Aorta (tissue), 5 donors: ENCODE data around the gene TAX1BP3. TPM values are rescaled to one million over a fixed set of nuclear protein-coding genes. Genes with fewer than 3 reads are reported as not detected.

Experiments
- ATAC-seq: fragments of 200-7000 bp; cut with Tn5 transposase; one replicate; pipeline ENCODE4 v1.9.1; 2022; ENCODE audit warnings: moderate library complexity; ENCODE audit not compliant: low FRiP score
- DNase-seq, 2 donors: peaks; one replicate each; pipeline ENCODE4 v3.0.0-alpha.2; 2020
- H3K27ac ChIP-seq, 2 donors: one replicate each; pipeline ENCODE4 v1.5.1; 2013; ENCODE audit warnings: low read length in 2 of 2, mild to moderate bottlenecking in 2 of 2, moderate library complexity in 2 of 2, control low read depth in 1 of 2, inconsistent platforms in 1 of 2, low read depth in 1 of 2
- H3K27me3 ChIP-seq, 2 donors: one replicate each; pipeline ENCODE4 v1.6.1; 2013; ENCODE audit warnings: control low read depth in 1 of 2, low read length in 1 of 2, mild to moderate bottlenecking in 1 of 2, moderate library complexity in 1 of 2; ENCODE audit not compliant: insufficient read depth in 2 of 2, control insufficient read depth in 1 of 2
- H3K36me3 ChIP-seq, 2 donors: one replicate each; pipeline ENCODE4 v1.6.1; 2013; ENCODE audit warnings: control low read depth in 1 of 2, low read length in 1 of 2, mild to moderate bottlenecking in 1 of 2; ENCODE audit not compliant: insufficient read depth in 2 of 2, control insufficient read depth in 1 of 2
- H3K4me1 ChIP-seq, 2 donors: one replicate each; pipeline ENCODE4 v1.6.1; 2013; ENCODE audit warnings: low read length in 2 of 2, control low read depth in 1 of 2, mild to moderate bottlenecking in 1 of 2, moderate library complexity in 1 of 2; ENCODE audit not compliant: insufficient read depth in 2 of 2, control insufficient read depth in 1 of 2
- H3K4me3 ChIP-seq, 2 donors: one replicate each; pipeline ENCODE4 v1.5.1; 2013; ENCODE audit warnings: low read length in 2 of 2, control low read depth in 1 of 2, mild to moderate bottlenecking in 1 of 2
- H3K9me3 ChIP-seq: one replicate; pipeline ENCODE4 v1.6.1; 2013; ENCODE audit warnings: mild to moderate bottlenecking, low read length; ENCODE audit not compliant: control insufficient read depth
- WGBS, 2 donors: extraction: QIAGEN DNeasy Blood & Tissue Kit; methylation state at CpG; one replicate each; pipeline ENCODE4 v1.1.7; 2013; 5-methylcytosine and 5-hydroxymethylcytosine counted together
- intact Hi-C, 2 donors: fragments of 100-400 bp; cut with DNase I; formaldehyde crosslinking; loops; one replicate each; pipeline versions ENCODE4 v1.14.2 to v1.15.0; 2022
- polyA plus RNA-seq, 2 donors: library from polyadenylated mRNA; stranded (reverse); fragments of 200-250 nt; gene quantifications; one replicate each; pipeline ENCODE4 v1.2.3, GENCODE V29; 2013
- total RNA-seq, 2 donors: library from RNA; stranded (reverse); fragmentation: NEBNext Ultra II Directional; extraction: Animal tissue kit (Norgen Biotek cat#: 25700); gene quantifications; one replicate each; pipeline ENCODE4 v1.2.1, GENCODE V29; 2021
- donor health status: healthy with polysubstance abuse.
- donor health status: Bipolar disorder and iron deficiency.
- donor health status: DM: no; HTN: no; CAD: no.
- donor health status: DM: no; HTN: no; CAD: no.
- donor health status: DM: yes; HTN: yes; CAD: no.

The TAX1BP3 gene
- total and polyA plus RNA-seq, 4 donors, result 93.2 to 155 (median 105) TPM

- H3K27ac ChIP-seq, result peak overlapping the region; percentile 92 to 96
- DNase-seq (peak; percentile 93 to 97), ATAC-seq (peak; percentile 94)
- no peaks in the 10 kb centered on the region for H3K27me3 ChIP-seq
- H3K4me1 ChIP-seq, result peaks cover 0 to 2% of the 10 kb centered on the region in 2 donors
- H3K4me3 ChIP-seq, result peak overlapping the region; percentile 70 to 73
- 1 to 2% methylated on average over 28 to 39 of the region's 39 CpGs for WGBS, 2 donors
- H3K36me3 ChIP-seq, result no peaks in the 10 kb centered on the region
- intact Hi-C loops, result loop anchor here in 1 of 2 donors (1.0 to 5.0 kb wide), 3 partner anchors 7 to 55 kb away; partner anchors contain the start of genes CTNS, HASPIN and SHPK
- H3K9me3 ChIP-seq, result no peaks in the 10 kb centered on the region
Measured at GRCh38 chr17:3667366-3668278, 756 bp downstream of the TAX1BP3 start.

GRCh38 chr17:3666516-3666915 lies 1.9 kb downstream of the TAX1BP3 start:
- 68 to 75% methylated on average over 6 of the region's 6 CpGs for WGBS, 2 donors
- intact Hi-C loops, result loop anchor here in 1 of 2 donors (5.0 kb wide), 1 partner anchor 56 kb away; the partner anchor contains the start of gene HASPIN
- Histone ChIP-seq H3K27me3 (no peaks in the 10 kb centered on the region), H3K36me3 (no peaks in the 10 kb centered on the region), H3K4me1 (peaks cover 0 to 2% of the 10 kb centered on the region in 2 donors), H3K4me3 (no peak overlapping the region), H3K9me3 (no peaks in the 10 kb centered on the region), H3K27ac (peak overlapping the region in 1 of 2 donors; percentile 4)
- DNase-seq (no peak), ATAC-seq (no peak)

- 53 to 54% methylated on average over 5 of the region's 5 CpGs for WGBS, 2 donors
- Histone ChIP-seq H3K27me3 (no peaks in the 10 kb centered on the region), H3K36me3 (no peaks in the 10 kb centered on the region), H3K4me1 (peaks cover 0 to 2% of the 10 kb centered on the region in 2 donors), H3K27ac (no peak overlapping the region), H3K4me3 (no peak overlapping the region), H3K9me3 (no peaks in the 10 kb centered on the region)
- intact Hi-C loops, result loop anchor here in 1 of 2 donors (5.0 kb wide), 1 partner anchor 56 kb away; the partner anchor contains the start of gene HASPIN
- DNase-seq, result no peak
- ATAC-seq, result no peak
Measured at GRCh38 chr17:3665834-3666233, 2.5 kb downstream of the TAX1BP3 start.

GRCh38 chr17:3663102-3664011 lies 5.0 kb downstream of the TAX1BP3 start:
- Histone ChIP-seq H3K27ac (no peak overlapping the region), H3K36me3 (no peaks in the 10 kb centered on the region), H3K4me3 (no peak overlapping the region), H3K4me1 (no peaks in the 10 kb centered on the region), H3K9me3 (no peaks in the 10 kb centered on the region), H3K27me3 (no peaks in the 10 kb centered on the region)
- intact Hi-C loops, result no loop called here
- no peak for DNase-seq
- WGBS, 2 donors, result 85 to 88% methylated on average over 33 of the region's 33 CpGs
- ATAC-seq, result no peak

- DNase-seq (no peak), ATAC-seq (peak; percentile 5)
- Histone ChIP-seq H3K27ac (peak overlapping the region in 1 of 2 donors; percentile 89), H3K4me3 (no peak overlapping the region), H3K36me3 (no peaks in the 10 kb centered on the region), H3K9me3 (no peaks in the 10 kb centered on the region), H3K27me3 (no peaks in the 10 kb centered on the region), H3K4me1 (no peaks in the 10 kb centered on the region)
- 43 to 52% methylated on average over 23 of the region's 23 CpGs for WGBS, 2 donors
- intact Hi-C loops, result loop anchor here in 1 of 2 donors (1.0 kb wide), 1 partner anchor 8 kb away; the partner anchor contains the start of genes EMC6 and TAX1BP3
Measured at GRCh38 chr17:3660311-3660891, 8.0 kb downstream of the TAX1BP3 start.

DNA sequence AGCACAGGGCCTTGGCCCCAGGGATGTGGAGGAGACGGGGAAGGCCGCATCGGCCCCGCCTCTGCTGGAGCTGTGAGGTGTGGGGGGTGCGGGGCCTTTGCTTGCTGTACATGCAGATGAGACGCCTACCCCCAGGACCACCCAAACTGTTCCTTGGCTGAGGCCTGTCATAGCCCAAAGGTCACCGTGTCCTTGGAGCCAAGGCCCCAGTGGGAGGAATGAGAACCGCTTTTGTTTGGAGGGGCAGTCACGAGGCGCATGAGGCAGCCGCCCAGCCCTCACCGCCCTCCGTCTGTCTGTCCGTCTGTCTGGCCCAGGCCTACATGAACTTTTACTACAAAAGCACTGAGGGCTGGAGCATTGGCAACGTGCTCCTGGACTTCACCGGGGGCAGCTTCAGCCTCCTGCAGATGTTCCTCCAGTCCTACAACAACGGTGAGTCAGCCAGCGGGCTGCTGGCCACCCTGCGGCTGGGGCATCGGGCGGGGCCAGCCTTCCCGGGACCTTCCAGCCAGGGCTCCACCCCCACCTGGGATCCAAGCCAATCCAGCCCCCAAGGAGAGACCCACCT lies 8.8 kb downstream of the TAX1BP3 start:
- H3K4me1 ChIP-seq, result no peaks in the 10 kb centered on the region
- no peak overlapping the region for H3K4me3 ChIP-seq
- H3K27ac ChIP-seq, result peak overlapping the region in 1 of 2 donors; percentile 89
- no peaks in the 10 kb centered on the region for H3K36me3 ChIP-seq
- no peaks in the 10 kb centered on the region for H3K9me3 ChIP-seq
- intact Hi-C loops, result loop anchor here in 1 of 2 donors (1.0 kb wide), 1 partner anchor 9 kb away; the partner anchor contains the start of genes EMC6 and TAX1BP3
- 17 to 25% methylated on average over 22 of the region's 22 CpGs for WGBS, 2 donors
- DNase-seq (peak; percentile 92 to 93), ATAC-seq (peak; percentile 74)
- no peaks in the 10 kb centered on the region for H3K27me3 ChIP-seq

DNA sequence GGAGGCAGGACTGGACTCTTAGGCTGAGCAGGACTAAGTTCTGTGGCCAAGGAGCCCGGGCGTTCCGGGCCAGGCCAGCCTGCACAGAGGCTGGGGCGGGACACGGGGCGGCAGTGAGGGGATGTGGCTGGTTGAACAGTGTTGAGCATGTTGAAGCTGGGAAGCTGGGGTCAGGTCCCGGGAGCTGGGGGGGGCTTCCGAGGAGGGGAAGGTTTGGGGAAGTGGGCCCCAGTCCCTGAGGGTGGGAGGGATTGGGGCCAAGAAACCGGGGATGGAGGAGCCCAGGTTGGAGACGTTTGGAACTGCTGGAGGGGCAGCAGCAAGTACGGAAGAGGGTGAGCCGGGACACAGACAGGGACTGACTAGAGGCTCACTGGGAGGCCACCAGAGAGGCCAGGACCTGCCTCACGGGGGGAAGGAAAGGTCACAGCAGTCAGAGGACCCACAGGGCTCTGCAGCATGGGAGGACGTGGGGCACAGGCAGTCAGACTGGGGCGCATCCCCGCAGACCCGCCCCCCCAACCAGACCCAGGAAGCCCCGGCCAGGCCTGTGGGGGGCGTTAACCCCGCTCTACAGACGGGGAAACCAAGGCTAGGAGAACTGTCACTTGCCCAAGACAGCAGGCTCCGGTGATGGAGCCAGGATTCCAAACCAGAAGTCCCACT lies 9.5 kb downstream of the TAX1BP3 start:
- no peak for DNase-seq
- Histone ChIP-seq H3K36me3 (no peaks in the 10 kb centered on the region), H3K4me1 (no peaks in the 10 kb centered on the region), H3K27me3 (no peaks in the 10 kb centered on the region), H3K4me3 (no peak overlapping the region), H3K9me3 (no peaks in the 10 kb centered on the region), H3K27ac (peak overlapping the region in 1 of 2 donors; percentile 89)
- 66 to 68% methylated on average over 21 to 22 of the region's 22 CpGs for WGBS, 2 donors
- peak; percentile 42 for ATAC-seq
- intact Hi-C loops, result no loop called here
